Left renal cortex interstitium (tissue), 4 donors: ENCODE data around the gene APBB2. TPM values are rescaled to one million over a fixed set of nuclear protein-coding genes. Genes with fewer than 3 reads are reported as not detected.

Experiments used
- DNase-seq, 4 donors: peaks; one replicate each; pipeline ENCODE4 v3.0.0-alpha.2; 2013; ENCODE audit warnings: low read depth in 4 of 4, low spot score in 2 of 4, missing footprints in 1 of 4
- polyA plus RNA-seq, 4 donors: library from polyadenylated mRNA; unstranded; fragments of 120-200 nt; gene quantifications; one replicate each; pipeline ENCODE4 v1.2.1, GENCODE V29; 2013; ENCODE audit not compliant: insufficient read length in 4 of 4

APBB2 gene
- polyA plus RNA-seq, 4 donors, result 44.4 to 63.6 (median 55.8) TPM

GRCh38 chr4:41216294-41217019 lies 2.1 kb upstream of the APBB2 start:
- peak; percentile 47 to 82 (median 67) for DNase-seq

GRCh38 chr4:41215969-41216293 lies 1.6 kb upstream of the APBB2 start:
- DNase-seq, result peak in 1 of 4 donors; percentile 38

GRCh38 chr4:41215155-41215554 lies 813 bp upstream of the APBB2 start:
- no peak for DNase-seq

GRCh38 chr4:41214825-41215146 lies 444 bp upstream of the APBB2 start:
- DNase-seq, result no peak

GRCh38 chr4:41213625-41214135 lies 662 bp downstream of the APBB2 start:
- DNase-seq, result peak in 1 of 4 donors; percentile 24

- peak in 2 of 4 donors; percentile 27 to 34 for DNase-seq
These were observed 1.6 kb downstream of the APBB2 start for GRCh38 chr4:41212616-41213203.

GRCh38 chr4:41211951-41212615 lies 2.3 kb downstream of the APBB2 start:
- DNase-seq, result no peak

GRCh38 chr4:41209901-41210300 lies 4.4 kb downstream of the APBB2 start:
- DNase-seq, result no peak

- no peak for DNase-seq
These were observed 5.2 kb downstream of the APBB2 start for GRCh38 chr4:41209187-41209586.

- DNase-seq, result no peak
These were observed 7.0 kb downstream of the APBB2 start for GRCh38 chr4:41207291-41207831.

GRCh38 chr4:41205854-41206460 lies 8.4 kb downstream of the APBB2 start:
- no peak for DNase-seq

GRCh38 chr4:41205130-41205529 lies 9.2 kb downstream of the APBB2 start:
- no peak for DNase-seq

GRCh38 chr4:41204400-41204978 lies 9.9 kb downstream of the APBB2 start:
- no peak for DNase-seq

- DNase-seq, result no peak
These were observed 10.5 kb downstream of the APBB2 start for GRCh38 chr4:41203841-41204240.

GRCh38 chr4:41202820-41203568 lies 11.3 kb downstream of the APBB2 start:
- DNase-seq, result no peak

- no peak for DNase-seq
These were observed 12.0 kb downstream of the APBB2 start for GRCh38 chr4:41202356-41202755.

- no peak for DNase-seq
These were observed 13.8 kb downstream of the APBB2 start for GRCh38 chr4:41200486-41201017.

GRCh38 chr4:41199788-41200187 lies 14.6 kb downstream of the APBB2 start:
- no peak for DNase-seq

- no peak for DNase-seq
These were observed 16.3 kb downstream of the APBB2 start for GRCh38 chr4:41197996-41198395.

GRCh38 chr4:41197495-41197894 lies 16.8 kb downstream of the APBB2 start:
- no peak for DNase-seq
